ENCODE data around the gene ERICH6B.

Gene ERICH6B

GRCh38 chr13:45548281-45548680 is 67.3 kb downstream of the ERICH6B start:
- no peak for TF ChIP-seq CTCF (IDR thresholded peaks at IDR 0.05; ENCODE audit: low read depth, low read length)
- no peak overlapping the region for H3K4me3 ChIP-seq (ENCODE audit: low read depth, low read length)

- no peak for TF ChIP-seq CTCF (IDR thresholded peaks at IDR 0.05; ENCODE audit: low read depth, low read length)
- no peak overlapping the region for H3K4me3 ChIP-seq (ENCODE audit: low read depth, low read length)
Measured at GRCh38 chr13:45546410-45546765, 69.2 kb downstream of the ERICH6B start.

- TF ChIP-seq CTCF (IDR thresholded peaks at IDR 0.05; ENCODE audit: low read depth, low read length): no peak
- H3K4me3 ChIP-seq (ENCODE audit: low read depth, low read length): no peak overlapping the region
Measured at GRCh38 chr13:45545686-45546409, 69.7 kb downstream of the ERICH6B start.

GRCh38 chr13:45544520-45544919 is 71.0 kb downstream of the ERICH6B start:
- H3K4me3 ChIP-seq (ENCODE audit: low read depth, low read length): no peak overlapping the region
- TF ChIP-seq CTCF (IDR thresholded peaks at IDR 0.05; ENCODE audit: low read depth, low read length): no peak

GRCh38 chr13:45542878-45543277 is 72.7 kb downstream of the ERICH6B start:
- no peak overlapping the region for H3K4me3 ChIP-seq (ENCODE audit: low read depth, low read length)
- TF ChIP-seq CTCF (IDR thresholded peaks at IDR 0.05; ENCODE audit: low read depth, low read length): no peak

- no peak overlapping the region for H3K4me3 ChIP-seq (ENCODE audit: low read depth, low read length)
- no peak for TF ChIP-seq CTCF (IDR thresholded peaks at IDR 0.05; ENCODE audit: low read depth, low read length)
Measured at GRCh38 chr13:45542391-45542790, 73.1 kb downstream of the ERICH6B start.

- no peak for TF ChIP-seq CTCF (IDR thresholded peaks at IDR 0.05; ENCODE audit: low read depth, low read length)
- no peak overlapping the region for H3K4me3 ChIP-seq (ENCODE audit: low read depth, low read length)
Measured at GRCh38 chr13:45541806-45542205, 73.7 kb downstream of the ERICH6B start.
